ENCODE measurements around the gene RABGEF1.

- TF ChIP-seq CTCF (IDR thresholded peaks at IDR 0.05) (no peak), POLR2A (IDR thresholded peaks at IDR 0.05) (no peak)
These were observed 47.2 kb upstream of the RABGEF1 start for GRCh38 chr7:66693331-66693730.
